ENCODE results near the gene SZRD1. TPM values are rescaled to one million over a fixed set of nuclear protein-coding genes. Genes with fewer than 3 reads are reported as not detected.

SZRD1 gene
- total and polyA plus RNA-seq, 9 of the 15 experiments (the other 6 are each of a cell fraction or from before 2014, with no cell fraction given), result 3.9 to 149 (median 82.5) TPM

DNA sequence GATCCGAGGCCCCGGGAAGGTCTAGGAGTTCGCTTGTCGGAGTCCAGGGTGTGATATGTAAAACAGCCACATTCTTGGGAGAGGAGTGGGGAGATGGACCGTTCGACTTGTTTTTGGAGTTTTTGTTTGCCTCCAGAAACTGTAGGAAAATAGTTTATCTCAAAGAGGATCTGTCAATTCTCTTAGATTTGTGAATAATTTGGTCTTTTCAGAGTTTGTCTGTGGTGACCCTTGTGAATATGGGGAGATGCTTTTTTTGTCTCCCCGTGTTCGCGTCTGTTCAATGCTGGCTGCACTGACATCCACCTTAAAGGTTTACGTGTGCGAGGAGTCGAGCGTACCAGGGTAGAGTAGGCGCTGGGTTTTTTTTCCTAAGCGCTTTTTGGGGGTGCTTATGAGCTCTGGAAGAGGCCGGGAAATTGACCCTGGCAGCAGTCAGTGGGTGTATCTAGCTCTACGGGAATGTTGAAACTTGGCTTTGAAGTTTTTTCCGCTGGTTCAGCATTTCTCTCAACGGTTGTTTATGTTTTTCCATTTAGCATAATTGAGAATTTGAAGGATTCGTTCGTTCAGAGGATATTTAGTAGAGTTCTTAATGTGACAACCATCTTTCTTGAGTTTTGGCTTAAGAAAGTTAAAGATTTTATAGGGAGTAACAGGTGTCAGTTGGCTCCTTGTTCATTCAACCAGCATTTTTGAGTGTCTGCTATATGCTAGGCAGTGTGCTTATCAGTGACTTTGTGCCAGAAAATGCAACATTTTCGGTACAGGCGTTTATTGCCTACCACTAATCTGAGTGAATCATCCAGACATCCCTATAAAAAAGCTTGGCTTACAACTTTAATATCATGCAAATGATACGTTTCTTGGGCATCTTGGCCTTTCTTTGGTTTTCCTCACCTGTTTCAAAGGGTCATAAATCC, 1.2 kb downstream of the SZRD1 start:
- intact Hi-C loops (cut with micrococcal nuclease) (loop anchor here (1.0 to 5.0 kb wide), 3 partner anchors 72 to 286 kb away; partner anchors contain the start of gene NECAP2), in situ Hi-C loops (cut with MboI) (no loop called here)
- Histone ChIP-seq H3K27ac (ENCODE audit: extremely low read depth, low read depth, low read length) (peak overlapping the region; percentile 94), H3K9me1 (ENCODE audit: control insufficient read depth, insufficient read depth, low read length) (no peaks in the 10 kb centered on the region), H3K9ac (ENCODE audit: insufficient read depth in 1 of 2, low read depth in 2 of 2, low read length in 2 of 2) (peak overlapping the region; percentile 88 to 95), H4K20me1 (replicated peaks; ENCODE audit: control insufficient read depth, insufficient read depth, low read length) (peaks cover 30% of the 10 kb centered on the region), H3K4me2 (ENCODE audit: insufficient read depth, low read length) (peak overlapping the region; percentile 83), H3K4me1 (replicated peaks in 1 of 2; ENCODE audit: control insufficient read depth in 2 of 2, insufficient read depth in 2 of 2, low read length in 2 of 2) (peaks cover 7 to 14% of the 10 kb centered on the region in 2 experiments; a peak in 3 of 5 replicates), H3K4me3 (peak overlapping the region; percentile 87), H3K79me2 (ENCODE audit: control insufficient read depth, insufficient read depth, low read length) (peaks cover 60% of the 10 kb centered on the region), H3K36me3 (ENCODE audit: control insufficient read depth, insufficient read depth, low read length) (peaks cover 13% of the 10 kb centered on the region; the same call in 2 of the 3 replicates), H3K9me3 (replicated peaks; ENCODE audit: control insufficient read depth, insufficient read depth, low read depth, low read length) (no peaks in the 10 kb centered on the region), H3K27me3 (ENCODE audit: control insufficient read depth in 2 of 2, insufficient read depth in 2 of 2, low read length in 2 of 2) (no peaks in the 10 kb centered on the region), H2AFZ (ENCODE audit: low read depth, low read length) (peak overlapping the region; percentile 87)
- WGBS (ENCODE audit: insufficient coverage, low coverage, missing lambda C conversion rate), result 2% methylated on average over 24 of the region's 24 CpGs
- DNase-seq (ENCODE audit: extremely low read depth in 1 of 4, low spot score in 3 of 4) (peak in 3 of 4 experiments; percentile 19 to 33 (median 24)), FAIRE-seq (peak; percentile 57), ATAC-seq (peak; percentile 50)
- CTCF ChIA-PET (ENCODE audit: low intra/inter-chr PET ratio), result no interaction called here
- POLR2A ChIA-PET, result interaction anchor here (0.5 to 3.1 kb wide), 16 partner anchors 9 to 258 kb away, joined by 3 to 18 read pairs (median 3); partner anchors contain the start of genes FBXO42 and NECAP2
- BruUV-seq (replicated peaks), result no TSS peak
- TF ChIP-seq XRCC3 (IDR thresholded peaks at IDR 0.05) (no peak), HMGN3 (IDR thresholded peaks at IDR 0.05; ENCODE audit: borderline replicate concordance, extremely low read depth, insufficient read length, low read depth, low read length) (no peak), POLR2B (IDR thresholded peaks at IDR 0.05; ENCODE audit: low read depth, partially characterized antibody) (no peak), LEF1 (IDR thresholded peaks at IDR 0.05) (no peak), ZNF398 (CRISPR knock-in tag; IDR thresholded peaks at IDR 0.05) (no peak), ZNF146 (CRISPR knock-in tag; IDR thresholded peaks at IDR 0.05; ENCODE audit: unreplicated experiment) (peak; percentile 22), ZNF77 (CRISPR knock-in tag; IDR thresholded peaks at IDR 0.05) (no peak), ZNF184 (CRISPR knock-in tag; IDR thresholded peaks at IDR 0.05) (no peak), ZNF316 (IDR thresholded peaks at IDR 0.05) (peak; percentile 98), TBP (optimal IDR thresholded peaks at IDR 0.05; ENCODE audit: low read depth, low read length) (peak; percentile 70), CBX2 (IDR thresholded peaks at IDR 0.05; ENCODE audit: insufficient read depth, low read length, poor library complexity, severe bottlenecking) (no peak), HDAC1 (IDR thresholded peaks at IDR 0.05) (no peak), BACH1 (tag; IDR thresholded peaks at IDR 0.05) (no peak), ZNF384 (IDR thresholded peaks at IDR 0.05; ENCODE audit: low read depth, low read length) (0 out of 2 replicates have a peak, but pooled peaks have one; percentile 1), SETDB1 (IDR thresholded peaks at IDR 0.05; ENCODE audit: low read length) (no peak), FOXJ2 (tag; IDR thresholded peaks at IDR 0.05) (no peak), TGIF2 (CRISPR knock-in tag; IDR thresholded peaks at IDR 0.05) (no peak)
- TF ChIP-seq, protein P1, sequence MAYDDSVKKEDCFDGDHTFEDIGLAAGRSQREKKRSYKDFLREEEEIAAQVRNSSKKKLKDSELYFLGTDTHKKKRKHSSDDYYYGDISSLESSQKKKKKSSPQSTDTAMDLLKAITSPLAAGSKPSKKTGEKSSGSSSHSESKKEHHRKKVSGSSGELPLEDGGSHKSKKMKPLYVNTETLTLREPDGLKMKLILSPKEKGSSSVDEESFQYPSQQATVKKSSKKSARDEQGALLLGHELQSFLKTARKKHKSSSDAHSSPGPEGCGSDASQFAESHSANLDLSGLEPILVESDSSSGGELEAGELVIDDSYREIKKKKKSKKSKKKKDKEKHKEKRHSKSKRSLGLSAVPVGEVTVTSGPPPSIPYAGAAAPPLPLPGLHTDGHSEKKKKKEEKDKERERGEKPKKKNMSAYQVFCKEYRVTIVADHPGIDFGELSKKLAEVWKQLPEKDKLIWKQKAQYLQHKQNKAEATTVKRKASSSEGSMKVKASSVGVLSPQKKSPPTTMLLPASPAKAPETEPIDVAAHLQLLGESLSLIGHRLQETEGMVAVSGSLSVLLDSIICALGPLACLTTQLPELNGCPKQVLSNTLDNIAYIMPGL (CRISPR knock-in tag; IDR thresholded peaks at IDR 0.05), result no peak
- TF ChIP-seq, protein P2, sequence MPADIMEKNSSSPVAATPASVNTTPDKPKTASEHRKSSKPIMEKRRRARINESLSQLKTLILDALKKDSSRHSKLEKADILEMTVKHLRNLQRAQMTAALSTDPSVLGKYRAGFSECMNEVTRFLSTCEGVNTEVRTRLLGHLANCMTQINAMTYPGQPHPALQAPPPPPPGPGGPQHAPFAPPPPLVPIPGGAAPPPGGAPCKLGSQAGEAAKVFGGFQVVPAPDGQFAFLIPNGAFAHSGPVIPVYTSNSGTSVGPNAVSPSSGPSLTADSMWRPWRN (IDR thresholded peaks at IDR 0.05; ENCODE audit: low read depth), result no peak
